ENCODE results near the gene SIGLEC6.

SIGLEC6 gene

DNA sequence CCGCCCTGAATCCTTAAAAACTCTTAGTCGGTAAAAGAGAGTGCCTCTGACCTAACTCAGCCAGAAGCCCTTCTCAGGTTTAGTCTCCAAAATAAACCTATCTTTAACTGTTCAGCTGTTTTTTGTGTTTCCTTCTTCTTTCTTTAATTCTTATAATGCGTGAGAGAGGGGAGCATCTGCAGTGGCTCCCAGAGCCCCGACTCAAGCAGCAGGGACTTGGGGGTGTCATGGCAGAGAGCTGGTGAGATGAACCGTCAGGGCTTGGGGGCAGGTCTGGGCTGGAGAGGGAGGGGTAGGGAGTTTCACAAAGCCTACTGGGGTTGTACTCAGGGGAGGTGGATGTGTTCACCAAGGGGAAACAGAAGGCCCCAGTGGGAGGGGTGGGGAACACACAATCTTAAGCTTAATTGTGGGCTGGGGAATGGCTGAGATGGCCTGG is 16.8 kb upstream of the SIGLEC6 start:
- DNase-seq: no peak

DNA sequence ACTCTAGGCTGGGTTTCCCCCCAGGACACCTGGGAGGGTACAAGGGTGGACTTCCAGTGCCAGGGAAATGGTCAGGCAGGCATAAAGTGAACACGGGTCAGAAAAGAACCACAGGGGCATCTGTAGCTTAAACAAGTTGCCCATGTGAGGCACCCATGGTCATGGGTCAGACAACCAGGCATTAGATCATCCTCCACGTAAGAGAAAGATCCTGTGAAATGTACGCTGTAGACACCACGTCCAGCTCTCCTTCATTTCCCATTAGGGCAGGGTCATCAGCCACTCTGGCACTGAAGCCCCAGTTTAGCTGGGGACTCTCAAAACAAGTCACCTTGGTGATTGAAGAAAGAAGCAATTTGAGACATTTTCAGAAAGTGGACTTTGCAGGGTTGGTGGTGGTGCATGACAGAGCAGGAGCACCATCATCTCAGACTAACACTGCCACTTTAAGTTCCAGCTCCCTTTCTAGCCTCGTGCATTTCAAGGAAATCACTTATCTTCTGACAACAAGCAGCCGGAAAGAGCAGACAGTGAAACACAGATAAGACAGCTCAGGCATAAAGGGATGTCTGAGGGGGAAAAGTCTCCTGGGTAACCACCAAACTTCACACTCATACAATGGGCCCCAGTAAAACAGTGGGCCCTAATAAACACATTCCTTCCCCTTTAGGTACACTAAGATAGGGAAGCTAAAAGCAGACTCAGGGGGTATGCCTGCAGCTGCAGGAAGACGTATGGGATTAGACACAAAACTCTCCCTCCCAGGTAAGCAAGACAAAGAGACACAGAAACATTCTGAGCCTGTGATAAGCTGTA is 16.1 kb upstream of the SIGLEC6 start:
- DNase-seq: no peak

- DNase-seq: peak in 1 of 2 experiments; percentile 6
These were observed 15.4 kb upstream of the SIGLEC6 start for GRCh38 chr19:51546650-51547396.

GRCh38 chr19:51546107-51546649 is 14.7 kb upstream of the SIGLEC6 start:
- DNase-seq: no peak

GRCh38 chr19:51544038-51544437 is 12.6 kb upstream of the SIGLEC6 start:
- no peak for DNase-seq

DNA sequence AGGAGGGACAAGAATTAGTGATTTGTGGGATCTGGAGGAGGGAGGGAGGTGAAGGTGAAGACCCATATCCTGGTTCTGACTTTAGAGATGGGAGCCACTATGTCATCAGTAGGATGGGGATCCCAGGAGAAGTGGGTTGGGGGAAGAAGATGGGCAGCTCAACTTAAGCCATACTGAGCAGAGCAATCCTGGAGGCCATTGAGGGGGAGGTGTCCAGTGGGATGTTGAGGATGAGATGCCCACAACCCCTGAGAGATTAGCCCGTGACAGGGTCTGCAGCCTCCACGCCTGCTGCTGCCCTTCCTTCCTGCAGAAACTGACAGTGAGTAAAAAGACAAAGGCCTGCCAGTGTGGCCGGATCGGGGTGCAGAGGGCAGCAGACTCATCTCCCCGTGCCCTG is 11.2 kb upstream of the SIGLEC6 start:
- DNase-seq: no peak

DNA sequence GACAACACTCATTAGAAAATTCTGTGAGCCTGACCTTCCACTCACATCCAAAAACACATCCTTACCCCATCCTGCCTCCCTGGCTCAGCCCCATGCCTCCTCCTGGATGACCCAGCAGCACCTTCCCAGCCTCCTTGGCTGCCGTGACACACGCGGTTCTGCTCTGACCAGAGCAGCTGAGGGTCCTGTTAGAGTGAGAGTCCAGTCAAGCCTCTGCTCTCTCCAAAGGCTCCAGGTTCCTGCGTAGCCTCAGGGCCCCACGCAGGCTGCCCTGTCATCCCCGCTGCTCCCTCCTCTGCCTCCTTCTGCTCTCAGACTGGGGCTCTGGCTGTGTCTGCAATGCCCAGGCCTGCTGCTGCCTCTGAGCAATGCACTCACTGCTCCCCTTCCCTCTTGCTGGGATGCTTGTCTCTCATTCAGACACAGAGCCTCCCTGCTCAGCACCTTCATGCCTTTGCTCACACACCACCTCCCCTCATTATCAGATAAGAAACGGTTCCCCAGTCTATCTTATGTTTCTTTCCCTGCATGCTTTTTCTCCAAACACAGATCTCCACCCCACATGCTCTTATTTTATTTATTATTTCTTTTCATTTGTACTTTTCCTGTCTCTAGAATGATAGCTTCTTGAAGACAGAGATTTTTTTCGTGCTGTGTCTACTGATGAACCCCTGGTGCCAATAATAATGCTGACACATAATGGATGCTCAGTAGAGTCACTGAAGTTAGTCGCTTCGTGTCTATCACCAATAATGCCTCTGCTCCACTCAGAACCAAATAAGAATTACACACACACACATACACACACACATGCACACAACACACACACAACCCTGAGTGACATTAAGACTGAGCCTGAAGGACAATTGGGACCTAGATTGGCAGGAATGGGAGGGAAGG is 10.2 kb upstream of the SIGLEC6 start:
- DNase-seq: no peak

GRCh38 chr19:51539821-51540366 is 8.4 kb upstream of the SIGLEC6 start:
- no peak for DNase-seq

DNA sequence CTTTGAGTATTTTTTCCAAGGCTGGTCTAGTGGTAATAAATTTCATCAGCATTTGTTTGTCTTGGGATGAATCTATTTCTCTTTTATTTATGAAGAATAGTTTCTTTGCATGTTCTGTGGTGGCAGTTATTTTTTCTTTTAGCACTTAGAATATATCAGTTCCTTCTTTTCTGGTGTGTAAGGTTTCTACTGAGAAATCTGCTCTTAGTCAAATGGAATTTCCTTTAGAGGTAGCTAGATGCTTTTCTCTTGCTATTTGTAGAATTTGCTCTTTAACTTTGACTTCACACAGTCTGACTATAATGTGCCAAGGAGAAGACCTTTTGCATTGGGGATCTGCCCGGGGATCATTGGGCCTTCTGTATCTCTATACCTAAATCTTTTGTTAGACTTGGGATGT is 4.1 kb upstream of the SIGLEC6 start:
- DNase-seq: no peak

- no peak for DNase-seq
These were observed 854 bp downstream of the SIGLEC6 start for GRCh38 chr19:51530616-51531015.

GRCh38 chr19:51529301-51529700 is 2.2 kb downstream of the SIGLEC6 start:
- no peak for DNase-seq

- no peak for DNase-seq
These were observed 5.8 kb downstream of the SIGLEC6 start for GRCh38 chr19:51525651-51526050.

DNA sequence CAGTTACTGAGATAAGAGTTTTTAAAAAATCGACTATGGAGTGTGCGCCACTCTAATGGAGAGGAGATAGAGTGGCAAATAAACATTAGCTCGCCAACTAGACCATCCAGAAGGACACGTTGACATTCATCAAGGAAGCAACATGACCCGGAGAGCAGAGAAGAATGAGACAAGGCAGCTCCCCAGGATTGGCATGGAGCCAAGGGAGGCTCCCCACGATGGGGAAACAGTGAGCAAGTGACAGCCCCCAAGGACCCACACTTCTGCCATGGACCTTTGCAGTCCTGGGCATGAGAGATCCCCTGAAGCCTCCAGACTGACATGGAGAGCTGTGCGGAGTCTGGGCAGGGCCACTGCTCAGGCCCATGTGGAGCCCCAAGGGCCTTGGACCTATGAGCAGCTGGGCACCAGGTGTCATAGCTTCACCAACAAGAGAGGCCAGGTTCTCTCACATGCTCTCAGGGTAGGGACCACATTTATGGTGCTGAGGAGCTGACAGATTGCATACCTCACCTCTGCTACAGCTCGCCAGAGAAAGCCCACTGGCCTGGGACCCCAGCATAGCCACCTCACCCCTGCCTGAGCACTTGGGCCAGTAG is 6.7 kb downstream of the SIGLEC6 start:
- DNase-seq: no peak

- no peak for DNase-seq
These were observed 9.7 kb downstream of the SIGLEC6 start for GRCh38 chr19:51521781-51522180.

GRCh38 chr19:51521357-51521756 is 10.1 kb downstream of the SIGLEC6 start:
- DNase-seq: no peak

DNA sequence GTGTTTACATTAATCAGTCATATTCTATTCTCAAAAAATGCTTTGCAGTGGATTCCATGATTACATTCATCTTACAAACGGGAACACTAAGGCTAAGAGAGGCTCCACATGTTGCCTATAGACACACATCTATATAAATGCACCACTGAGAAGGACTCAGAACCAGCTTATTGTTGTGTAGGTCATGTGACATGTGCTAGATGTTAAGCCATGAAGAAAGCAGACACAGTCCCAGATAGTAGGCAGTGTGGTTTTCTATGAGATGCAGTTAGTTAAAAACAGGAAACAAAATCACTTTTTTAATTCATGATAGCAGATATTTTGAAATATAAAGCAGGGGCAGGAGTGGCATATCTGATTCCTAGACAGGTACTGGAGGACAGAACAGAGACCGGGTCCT is 10.7 kb downstream of the SIGLEC6 start:
- no peak for DNase-seq

GRCh38 chr19:51514866-51515481 is 16.5 kb downstream of the SIGLEC6 start:
- peak in 1 of 2 experiments; percentile 43 for DNase-seq

DNA sequence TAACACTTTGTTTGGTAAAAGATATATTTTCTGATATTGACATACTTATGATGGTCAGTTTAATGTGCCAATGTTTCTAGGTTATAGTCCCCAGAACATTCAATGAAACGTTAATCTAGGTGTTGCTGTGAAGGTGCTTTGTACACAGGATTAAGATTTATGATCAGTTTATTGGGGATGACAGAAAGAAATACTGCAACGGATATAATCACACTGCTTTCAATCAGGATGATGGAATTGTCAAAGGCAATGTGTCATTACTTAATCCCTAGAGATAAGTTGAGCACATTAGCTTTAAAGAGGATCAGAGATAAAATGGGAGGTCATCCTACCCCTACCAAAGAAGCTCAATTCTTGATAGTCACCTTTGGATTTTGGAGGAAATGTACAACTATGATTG is 17.5 kb downstream of the SIGLEC6 start:
- no peak for DNase-seq

DNA sequence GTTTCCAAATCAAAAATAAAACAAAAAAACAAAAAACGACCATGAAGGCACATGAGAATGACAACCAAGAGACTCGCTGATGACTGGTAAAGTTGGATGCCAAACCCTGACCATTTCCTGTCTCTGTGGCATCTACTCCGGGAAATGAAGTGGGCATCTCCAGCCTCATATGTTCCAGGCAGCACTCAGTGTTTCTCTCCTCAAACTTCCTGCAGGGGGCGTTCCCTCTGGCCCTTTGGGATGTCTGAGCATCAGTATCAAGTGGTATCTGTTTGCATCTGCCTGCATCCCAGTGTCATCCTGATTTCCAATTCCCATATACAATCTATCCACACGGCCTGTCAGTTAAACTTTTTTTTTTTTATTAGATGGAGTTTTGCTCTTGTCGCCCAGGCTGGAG is 20.1 kb downstream of the SIGLEC6 start:
- DNase-seq: no peak

GRCh38 chr19:51509823-51510660 is 21.4 kb downstream of the SIGLEC6 start:
- no peak for DNase-seq

All from SW 1271 (cell line).